Esophagus squamous epithelium (tissue), 5 donors: Measurements from ENCODE around the gene MZT2A. TPM values are rescaled to one million over a fixed set of nuclear protein-coding genes. Genes with fewer than 3 reads are reported as not detected.
"Not testable (repeated sequence)": the region's sequence is repeated elsewhere in the genome, so short reads cannot be mapped to it uniquely, and the experiment has no call there.

ENCODE experiments used
- DNase-seq: peaks from one replicate; lab custom pipeline; 2025; lab: John Stamatoyannopoulos, UW
- H3K27ac ChIP-seq, 4 donors: fragments of 200-600 bp; sonication (generic); one replicate each; pipeline ENCODE4 v1.5.1; 2016 to 2019; ENCODE audit warnings: mild to moderate bottlenecking in 1 of 4
- H3K27me3 ChIP-seq, 4 donors: fragments of 200-600 bp; sonication (generic); 1 replicate in 3 of 4; 2 replicates in 1 of 4; pipeline versions ENCODE4 v1.5.1 to v1.6.0; 2017 to 2021; ENCODE audit warnings: antibody characterized with exemption in 1 of 4
- H3K36me3 ChIP-seq, 3 donors: fragments of 200-600 bp; sonication (generic); one replicate each; pipeline ENCODE4 v1.5.1; 2016 to 2019
- H3K4me1 ChIP-seq, 3 donors: fragments of 200-600 bp; sonication (generic); one replicate each; pipeline ENCODE4 v1.5.1; 2017 to 2019
- H3K4me3 ChIP-seq, 4 donors: fragments of 200-600 bp; sonication (generic); 1 replicate in 3 of 4; 2 replicates in 1 of 4; pipeline ENCODE4 v1.5.1; 2016 to 2019; ENCODE audit warnings: mild to moderate bottlenecking in 2 of 4, moderate library complexity in 1 of 4
- H3K9me3 ChIP-seq, 3 donors: fragments of 200-600 bp; sonication (generic); one replicate each; pipeline ENCODE4 v1.5.1; 2016 to 2019
- POLR2A ChIP-seq, 4 donors: fragments of 450-650 bp; IDR thresholded peaks; one replicate each; pipeline ENCODE4 v1.6.1; 2017; ENCODE audit warnings: antibody characterized with exemption in 4 of 4, mild to moderate bottlenecking in 4 of 4, moderate library complexity in 3 of 4
- WGBS, 2 donors: methylation state at CpG; one replicate each; pipeline ENCODE4 v1.1.5; 2018; 5-methylcytosine and 5-hydroxymethylcytosine counted together
- intact Hi-C: fragments of 100-400 bp; cut with DNase I; formaldehyde crosslinking; loops from one replicate; pipeline ENCODE4 v1.15.0; 2022
- total RNA-seq, 4 donors: library from RNA; depleted of rRNA; stranded (reverse); fragments of >200 nt; gene quantifications; one replicate each; pipeline ENCODE4 v1.1.0, GENCODE V29; 2016
- TF ChIP-seq, protein P1 (sequence below), 6 experiments: fragments of 450-650 bp in 4 of 6; fragments of 200-600 bp in 2 of 6; sonication (generic) in 2 of 6; IDR thresholded peaks; one replicate each; pipeline ENCODE4 v1.5.1; 2016 to 2019; ENCODE audit warnings: antibody characterized with exemption in 6 of 6, mild to moderate bottlenecking in 4 of 6, moderate library complexity in 4 of 6
- donor health status: DM: yes; HTN: yes; CAD: no.

The MZT2A gene
- total RNA-seq, 4 donors from 2014 or later: 101 to 169 (median 118) TPM

DNA sequence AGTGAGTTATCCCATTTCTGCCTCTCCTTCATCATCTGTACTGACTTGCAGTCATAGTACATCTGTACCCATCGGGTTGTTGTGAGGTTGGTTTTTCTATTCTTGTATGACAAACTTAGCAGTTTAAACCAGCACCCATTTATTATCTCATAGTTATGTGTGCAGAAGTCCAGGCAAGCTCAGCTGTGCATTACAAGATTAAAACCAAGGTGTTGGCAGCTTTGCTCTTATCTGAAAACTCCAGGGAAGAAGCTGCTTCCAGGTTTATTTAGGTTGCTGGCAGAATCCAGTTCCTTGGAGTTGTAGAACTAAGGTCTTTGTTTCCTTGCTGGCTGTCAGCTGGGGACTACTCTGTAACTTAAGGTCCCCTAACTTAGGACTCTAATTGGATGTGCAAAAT is 3.3 kb upstream of the MZT2A start:
- Histone ChIP-seq H3K36me3 (peaks cover 0 to 37% (median 0%) of the 10 kb centered on the region in 3 donors), H3K4me1 (peaks cover 21 to 33% (median 22%) of the 10 kb centered on the region in 3 donors)
- H3K27ac ChIP-seq, H3K4me3 ChIP-seq, DNase-seq, intact Hi-C loops, H3K9me3 ChIP-seq, H3K27me3 ChIP-seq: not testable (repeated sequence)
- WGBS, 2 donors: 50 to 82% methylated on average over 1 of the region's 1 CpG

DNA sequence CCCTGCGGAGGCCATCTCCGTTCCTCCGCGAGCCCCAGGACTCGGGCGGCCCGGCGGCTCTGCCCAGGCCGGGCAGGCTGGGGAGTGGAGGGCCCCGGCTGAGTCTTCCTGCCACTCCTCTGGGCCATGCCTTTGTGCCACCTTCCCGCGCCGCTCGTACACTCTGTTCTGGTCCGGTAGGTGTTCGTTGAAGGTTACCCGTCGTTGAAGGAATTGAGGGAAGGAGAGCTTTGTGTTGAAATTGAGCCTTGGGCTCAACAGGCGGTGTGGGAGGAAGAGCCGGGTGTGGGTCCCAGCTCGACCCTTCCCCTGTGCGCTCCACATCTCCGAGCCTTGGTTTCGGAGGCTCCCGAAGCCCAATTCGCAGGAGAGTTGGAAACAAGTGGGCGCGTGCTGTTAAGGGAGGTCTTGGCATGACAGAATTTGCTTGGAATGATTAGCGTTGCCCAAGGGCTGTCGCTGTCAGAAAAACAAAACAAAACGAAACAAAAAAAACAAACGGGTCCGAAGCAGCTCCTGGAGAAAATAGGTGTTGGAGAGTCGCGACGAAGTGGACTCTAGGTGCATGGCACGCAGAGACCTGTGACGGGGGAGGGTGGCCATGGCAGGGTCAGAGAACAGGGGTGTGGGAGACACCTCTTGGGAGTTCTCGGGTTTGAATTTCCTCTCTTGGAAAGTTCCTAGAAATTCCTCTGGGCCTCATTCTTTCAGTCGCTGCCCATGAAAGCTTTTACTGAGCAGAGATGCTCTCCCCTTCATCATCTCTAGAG is 1.2 kb upstream of the MZT2A start:
- intact Hi-C loops: loop anchor here (5.0 kb wide), 1 partner anchor 179 kb away; no protein-coding TSS in a partner anchor
- H3K27me3 ChIP-seq: no peaks in the 10 kb centered on the region
- peaks cover 0 to 16% (median 0%) of the 10 kb centered on the region in 3 donors for H3K36me3 ChIP-seq
- DNase-seq: no peak
- H3K27ac ChIP-seq: peak overlapping the region; percentile 92 to 95 (median 94)
- TF ChIP-seq, protein P1, sequence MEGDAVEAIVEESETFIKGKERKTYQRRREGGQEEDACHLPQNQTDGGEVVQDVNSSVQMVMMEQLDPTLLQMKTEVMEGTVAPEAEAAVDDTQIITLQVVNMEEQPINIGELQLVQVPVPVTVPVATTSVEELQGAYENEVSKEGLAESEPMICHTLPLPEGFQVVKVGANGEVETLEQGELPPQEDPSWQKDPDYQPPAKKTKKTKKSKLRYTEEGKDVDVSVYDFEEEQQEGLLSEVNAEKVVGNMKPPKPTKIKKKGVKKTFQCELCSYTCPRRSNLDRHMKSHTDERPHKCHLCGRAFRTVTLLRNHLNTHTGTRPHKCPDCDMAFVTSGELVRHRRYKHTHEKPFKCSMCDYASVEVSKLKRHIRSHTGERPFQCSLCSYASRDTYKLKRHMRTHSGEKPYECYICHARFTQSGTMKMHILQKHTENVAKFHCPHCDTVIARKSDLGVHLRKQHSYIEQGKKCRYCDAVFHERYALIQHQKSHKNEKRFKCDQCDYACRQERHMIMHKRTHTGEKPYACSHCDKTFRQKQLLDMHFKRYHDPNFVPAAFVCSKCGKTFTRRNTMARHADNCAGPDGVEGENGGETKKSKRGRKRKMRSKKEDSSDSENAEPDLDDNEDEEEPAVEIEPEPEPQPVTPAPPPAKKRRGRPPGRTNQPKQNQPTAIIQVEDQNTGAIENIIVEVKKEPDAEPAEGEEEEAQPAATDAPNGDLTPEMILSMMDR (IDR thresholded peaks at IDR 0.05): no peak
- no peak for TF ChIP-seq POLR2A (IDR thresholded peaks at IDR 0.05)
- no peaks in the 10 kb centered on the region for H3K9me3 ChIP-seq
- peaks cover 23 to 44% (median 24%) of the 10 kb centered on the region in 3 donors for H3K4me1 ChIP-seq
- WGBS, 2 donors: 1% methylated on average over 14 to 19 of the region's 40 CpGs
- peak overlapping the region; percentile 80 to 89 (median 86) for H3K4me3 ChIP-seq

DNA sequence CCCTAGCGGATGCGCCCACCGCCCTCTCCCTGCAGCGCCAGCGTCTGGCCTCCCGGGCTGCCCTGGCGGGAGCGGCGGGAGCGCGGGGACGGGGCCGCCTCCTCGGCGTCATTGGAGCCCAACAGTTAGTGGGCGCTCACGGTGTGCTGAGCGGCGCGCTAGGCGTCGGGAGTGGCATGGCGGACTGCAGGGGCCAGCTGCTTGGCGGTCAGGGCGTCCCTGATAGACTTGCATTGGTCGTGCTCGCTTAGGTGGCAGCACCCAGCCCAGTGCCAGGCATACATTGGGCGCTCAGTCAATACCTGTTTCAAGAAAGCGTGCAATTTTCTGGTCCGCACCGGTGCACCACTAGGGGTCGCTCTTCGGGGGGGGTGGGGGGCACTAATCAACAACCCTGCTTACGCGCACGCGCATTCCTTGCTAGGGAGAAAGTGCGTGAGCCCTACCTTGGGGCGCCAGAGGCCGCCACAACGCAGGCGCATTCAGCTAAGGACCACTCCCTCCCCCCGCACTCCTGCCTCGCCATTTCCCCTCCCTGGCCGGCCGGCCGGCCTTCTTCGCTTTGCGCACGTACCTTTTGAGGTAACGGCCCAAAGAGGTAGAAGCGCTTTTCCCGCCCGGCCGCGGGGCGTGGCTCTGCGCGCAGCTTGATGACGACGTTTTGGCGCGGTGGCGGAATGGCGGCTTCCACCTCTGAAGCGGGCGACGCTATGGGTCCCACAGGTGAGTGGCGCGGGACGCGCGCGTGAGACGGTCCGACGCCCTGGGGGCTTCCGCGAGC is 411 bp upstream of the MZT2A start:
- peaks cover 23 to 44% (median 24%) of the 10 kb centered on the region in 3 donors for H3K4me1 ChIP-seq
- H3K27me3 ChIP-seq: no peaks in the 10 kb centered on the region
- peak overlapping the region; percentile 92 to 95 (median 94) for H3K27ac ChIP-seq
- H3K4me3 ChIP-seq: peak overlapping the region; percentile 80 to 89 (median 86)
- H3K36me3 ChIP-seq: peaks cover 0 to 16% (median 0%) of the 10 kb centered on the region in 3 donors
- WGBS, 2 donors: 0% methylated on average over 1 to 5 of the region's 79 CpGs
- no peaks in the 10 kb centered on the region for H3K9me3 ChIP-seq
- intact Hi-C loops: loop anchor here (5.0 kb wide), 1 partner anchor 180 kb away; no protein-coding TSS in a partner anchor
- DNase-seq: peak; percentile 74
- peak in 2 of 4 donors; percentile 11 to 33 for TF ChIP-seq POLR2A (IDR thresholded peaks at IDR 0.05)
- TF ChIP-seq, protein P1 (IDR thresholded peaks at IDR 0.05): peak; percentile 66 to 83 (median 72)

DNA sequence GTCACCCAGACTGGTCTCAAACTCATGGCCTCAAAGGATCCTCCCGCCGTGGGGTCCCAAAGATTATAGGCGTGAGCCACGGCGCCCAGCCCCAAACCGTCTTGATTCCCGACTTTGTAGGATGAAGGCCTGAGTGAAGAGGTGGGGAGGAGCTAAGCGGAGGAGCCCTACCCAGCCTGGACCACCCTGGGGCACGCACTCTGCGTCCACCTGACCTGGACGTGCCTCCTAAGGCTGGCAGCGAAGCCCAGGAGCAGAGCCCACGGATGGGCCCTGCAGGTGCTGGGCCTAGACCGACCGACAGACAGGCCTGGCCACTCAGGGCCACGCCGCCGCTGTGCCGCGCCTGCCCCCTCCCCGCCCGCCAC is 744 bp downstream of the MZT2A start:
- not testable (repeated sequence) for H3K9me3 ChIP-seq, DNase-seq, H3K27me3 ChIP-seq
- peaks cover 23 to 44% (median 24%) of the 10 kb centered on the region in 3 donors for H3K4me1 ChIP-seq
- 25% methylated on average over 7 of the region's 22 CpGs; no CpG with 5 or more reads in 1 of the 2 donors for WGBS, 2 donors
- H3K36me3 ChIP-seq: peaks cover 0 to 14% (median 0%) of the 10 kb centered on the region in 3 donors
- intact Hi-C loops: loop anchor here (5.0 kb wide), 1 partner anchor 181 kb away; no protein-coding TSS in a partner anchor
- peak overlapping the region; percentile 80 to 89 (median 86) for H3K4me3 ChIP-seq
- H3K27ac ChIP-seq: peak overlapping the region in 3 of 4 donors; percentile 58 to 95 (median 72)

DNA sequence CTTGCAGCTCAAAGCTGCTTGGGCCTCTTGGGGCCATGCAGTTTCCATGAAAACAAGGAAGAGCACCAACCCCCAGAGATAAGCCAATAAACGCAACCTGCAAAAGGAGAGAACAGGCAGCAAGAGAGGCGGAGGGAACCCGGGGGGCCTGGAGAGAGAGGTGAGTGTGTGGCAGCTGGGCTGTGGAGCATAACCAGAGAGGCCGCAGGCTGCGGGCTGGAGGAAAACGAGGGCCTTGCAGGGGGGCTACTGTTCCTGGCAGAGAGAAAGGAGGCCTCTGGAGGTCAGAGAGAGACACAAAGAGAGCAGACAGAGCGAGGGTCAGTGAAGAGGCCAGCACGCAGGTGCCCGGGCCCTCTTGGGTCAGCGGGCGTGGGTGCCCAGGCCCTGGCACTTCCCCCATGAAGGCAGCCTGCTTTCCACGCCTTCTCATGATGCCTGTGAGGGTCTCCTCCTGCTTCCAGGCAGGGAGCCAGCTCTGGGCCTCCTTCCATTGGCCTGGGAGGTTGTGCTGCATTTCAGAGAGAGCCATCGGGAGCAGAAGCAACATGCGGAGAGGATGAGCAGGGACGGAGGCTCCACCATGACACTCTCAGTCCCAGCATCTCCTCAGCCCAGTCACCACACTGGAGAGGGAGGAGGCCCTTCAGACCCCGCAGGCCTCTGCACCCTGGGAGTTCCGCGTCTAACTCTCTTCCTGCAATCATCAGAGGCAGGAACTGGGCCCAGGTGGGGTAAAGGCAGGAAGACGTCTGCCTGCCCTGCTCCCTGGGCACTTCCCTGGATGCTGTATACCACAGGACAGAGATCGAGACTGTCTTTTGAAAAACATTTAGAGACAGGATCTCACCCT is 1.4 kb downstream of the MZT2A start:
- 58 to 65% methylated on average over 13 to 17 of the region's 20 CpGs for WGBS, 2 donors
- Histone ChIP-seq H3K36me3 (peaks cover 0 to 17% (median 0%) of the 10 kb centered on the region in 3 donors), H3K4me3 (peak overlapping the region; percentile 80 to 89 (median 86)), H3K4me1 (peaks cover 23 to 44% (median 24%) of the 10 kb centered on the region in 3 donors), H3K27ac (peak overlapping the region in 3 of 4 donors; percentile 58 to 95 (median 72))
- intact Hi-C loops: loop anchor here (5.0 kb wide), 1 partner anchor 181 kb away; no protein-coding TSS in a partner anchor
- not testable (repeated sequence) for H3K27me3 ChIP-seq, DNase-seq, H3K9me3 ChIP-seq
